ENCODE measurements around the gene ZGPAT. TPM values are rescaled to one million over a fixed set of nuclear protein-coding genes. Genes with fewer than 3 reads are reported as not detected.
A peak's percentile ranks its signal among the peaks of the same experiment; 100 is the strongest.

Gene ZGPAT
- total and polyA plus RNA-seq, 2 of the 8 experiments (the other 6 are each of a cell fraction or from before 2014, with no cell fraction given) = 14.5 to 21.4 TPM

DNA sequence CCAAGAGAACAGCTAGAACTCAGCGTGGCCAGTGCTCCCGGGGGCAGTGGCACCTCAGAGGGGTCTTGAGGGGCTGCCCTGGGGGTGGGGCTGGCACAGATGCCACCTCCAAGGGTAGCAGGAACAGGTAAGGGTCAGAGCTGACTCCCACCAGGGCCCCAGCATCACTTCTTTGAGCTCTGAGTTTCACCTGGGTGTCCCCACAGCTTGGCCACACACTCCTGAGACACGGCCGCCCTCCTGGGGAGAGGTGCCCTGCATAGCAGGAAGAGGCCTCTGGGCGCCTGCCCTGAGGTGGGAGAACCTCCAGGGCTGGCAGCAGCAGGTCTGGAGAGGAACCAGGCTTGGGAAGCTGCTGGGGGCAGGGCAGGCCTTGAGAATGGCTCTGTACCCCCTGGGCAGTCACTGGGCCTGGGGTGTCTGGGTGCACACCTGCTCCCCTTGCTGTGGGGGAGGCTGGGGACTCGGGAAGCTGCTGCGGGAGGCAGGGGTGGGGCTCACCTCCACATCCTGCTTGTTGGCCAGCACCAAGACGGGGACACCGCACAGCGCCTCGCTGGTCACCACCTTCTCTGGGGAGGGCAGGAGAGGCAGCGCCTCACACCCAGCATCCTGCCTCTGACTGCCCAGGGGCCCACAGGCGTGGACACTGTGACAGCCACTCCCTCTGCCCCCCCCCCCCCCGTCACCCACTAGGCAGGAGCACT is 6.4 kb upstream of the ZGPAT start:
- DNase-seq (ENCODE audit: low read depth in 1 of 2, low spot score in 2 of 2) = no peak
- no peak overlapping the region for H2AFZ ChIP-seq (ENCODE audit: low read length)
- H2BK5ac ChIP-seq (ENCODE audit: low read depth, low read length) = no peak overlapping the region
- POLR2A ChIA-PET (ENCODE audit: partially characterized antibody) = interaction anchor here (0.6 to 4.1 kb wide), 8 partner anchors 10 to 360 kb away, joined by 3 to 18 read pairs (median 7); partner anchors contain the start of genes RTEL1 and SLC2A4RG
- H3K9ac ChIP-seq (replicated peaks in 1 of 4; ENCODE audit: extremely low read depth in 1 of 4, low read depth in 3 of 4, low read length in 3 of 4) = no peak overlapping the region
- H2BK15ac ChIP-seq (ENCODE audit: low read length) = no peak overlapping the region
- no peaks in the 10 kb centered on the region for H3K27me3 ChIP-seq (replicated peaks in 1 of 4; ENCODE audit: control insufficient read depth in 3 of 4, extremely low read depth in 1 of 4, insufficient read depth in 3 of 4, low read length in 3 of 4)
- H3K4me1 ChIP-seq (replicated peaks in 1 of 4; ENCODE audit: control insufficient read depth in 3 of 4, insufficient read depth in 4 of 4, low read length in 3 of 4) = peaks cover 0 to 9% (median 4%) of the 10 kb centered on the region in 4 experiments; a peak in 3 of 7 replicates
- no peaks in the 10 kb centered on the region for H3K9me3 ChIP-seq (ENCODE audit: insufficient read depth in 2 of 2, low read depth in 1 of 2, low read length in 1 of 2)
- no peak overlapping the region for H3K4ac ChIP-seq (replicated peaks; ENCODE audit: insufficient read length, low read depth, low read length)
- no peak overlapping the region for H3K4me2 ChIP-seq (ENCODE audit: insufficient read depth in 1 of 2, low read depth in 2 of 2, low read length in 2 of 2)
- 83% methylated on average over 7 of the region's 14 CpGs; no CpG with 5 or more reads in 1 of the 2 experiments for WGBS, 2 experiments (ENCODE audit: extremely low coverage in 1 of 2, insufficient coverage in 1 of 2, insufficient read length in 1 of 2, insufficient replicate concordance in 2 of 2, low coverage in 1 of 2, low lambda C conversion rate in 2 of 2, missing lambda C conversion rate in 1 of 2)
- no peak for TF ChIP-seq SP2 (IDR thresholded peaks at IDR 0.05; ENCODE audit: low read length)
- TF ChIP-seq POLR2AphosphoS5 (IDR thresholded peaks at IDR 0.05; ENCODE audit: low read depth, low read length) = 0 out of 2 replicates have a peak, but pooled peaks have one; percentile 10
- H3K79me2 ChIP-seq (ENCODE audit: control insufficient read depth in 1 of 2, insufficient read depth in 2 of 2, low read length in 2 of 2) = peaks cover 0 to 5% of the 10 kb centered on the region in 2 experiments; a peak in 1 of 4 replicates
- no peak overlapping the region for H3K14ac ChIP-seq (ENCODE audit: insufficient read length)
- peaks cover 5 to 13% of the 10 kb centered on the region in 2 experiments for H4K20me1 ChIP-seq (replicated peaks in 1 of 2; ENCODE audit: control insufficient read depth in 1 of 2, insufficient read depth in 2 of 2, low read length in 2 of 2)
- H2BK12ac ChIP-seq (ENCODE audit: low read depth, low read length) = no peak overlapping the region
- H3K56ac ChIP-seq (replicated peaks; ENCODE audit: insufficient read length, low read depth, low read length) = no peak overlapping the region
- H3K27ac ChIP-seq (ENCODE audit: low read depth, low read length) = no peak overlapping the region
- no peak for FAIRE-seq
- H3K23ac ChIP-seq (ENCODE audit: insufficient read length) = no peak overlapping the region
- H2BK120ac ChIP-seq (replicated peaks; ENCODE audit: low read depth, low read length) = no peak overlapping the region
- H4K91ac ChIP-seq (replicated peaks; ENCODE audit: insufficient read length, low read length) = no peak overlapping the region
- peaks cover 6% of the 10 kb centered on the region; the same call in 1 of the 2 replicates for H3K79me1 ChIP-seq (ENCODE audit: low read depth, low read length)
- no peak overlapping the region for H2BK20ac ChIP-seq (ENCODE audit: low read length)
- H3K36me3 ChIP-seq (ENCODE audit: control insufficient read depth in 2 of 4, insufficient read depth in 4 of 4, low read length in 3 of 4) = peaks cover 3 to 18% (median 8%) of the 10 kb centered on the region in 4 experiments; a peak in 5 of 8 replicates
- H3K4me3 ChIP-seq (ENCODE audit: extremely low read depth in 1 of 4, insufficient read depth in 2 of 4, low read depth in 3 of 4, low read length in 4 of 4) = no peak overlapping the region
- peaks cover 5% of the 10 kb centered on the region; the same call in 1 of the 2 replicates for H3K23me2 ChIP-seq (ENCODE audit: low read depth, low read length)
- CTCF ChIA-PET (ENCODE audit: partially characterized antibody) = interaction anchor here (1.4 kb wide), 1 partner anchor 85 kb away, joined by 3 read pairs; no protein-coding TSS in a partner anchor
- no peak overlapping the region for H3K18ac ChIP-seq (ENCODE audit: extremely low read depth, low read length)
- no peak overlapping the region for H2AK5ac ChIP-seq (ENCODE audit: low read depth, low read length)
- H4K8ac ChIP-seq (ENCODE audit: extremely low read depth, insufficient read depth, low read length) = no peak overlapping the region
- H4K5ac ChIP-seq (ENCODE audit: insufficient read length, low read depth, low read length) = no peak overlapping the region

Measured in H1 (cell line).